ENCODE measurements around the gene RNF217.

The RNF217 gene

DNA sequence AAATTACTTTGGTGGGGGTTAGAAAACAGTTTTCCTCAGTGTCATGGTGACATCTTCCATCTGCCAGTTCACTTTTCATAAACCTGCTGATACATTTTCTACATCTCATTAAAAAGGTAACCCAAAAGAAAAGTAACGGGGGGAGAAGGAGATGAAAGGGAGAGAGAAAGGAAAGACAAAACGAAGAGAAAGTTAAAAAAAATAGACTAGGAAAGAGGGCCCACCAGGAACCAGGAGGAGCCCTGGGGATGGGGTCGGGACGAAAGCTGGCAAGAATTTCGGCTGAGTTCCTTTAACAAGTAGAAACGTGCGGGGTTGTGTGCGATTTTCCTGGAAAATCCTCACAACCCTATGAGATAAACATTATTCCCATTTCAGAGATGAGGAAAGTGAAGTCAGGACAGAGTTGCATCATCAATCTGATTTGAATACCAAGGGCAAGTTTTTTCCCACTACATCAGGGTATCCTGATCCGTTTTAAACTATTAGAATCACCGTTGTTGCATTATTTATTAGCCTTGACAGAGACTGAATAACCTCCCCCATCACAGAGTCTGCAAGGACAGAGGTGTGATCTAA, 137.9 kb downstream of the RNF217 start:
- H3K9ac ChIP-seq (ENCODE audit: low read length), result peak overlapping the region; percentile 86
- H3K27me3 ChIP-seq (ENCODE audit: control insufficient read depth in 1 of 2, insufficient read depth in 1 of 2, low read length in 2 of 2), result no peaks in the 10 kb centered on the region
- H3K18ac ChIP-seq (ENCODE audit: low read depth in 1 of 2, low read length in 2 of 2), result peak overlapping the region in 1 of 2 experiments; percentile 50
- no peak overlapping the region for H4K91ac ChIP-seq (ENCODE audit: low read length)
- peak overlapping the region; percentile 93 for H3K4me2 ChIP-seq (ENCODE audit: low read length, poor library complexity, severe bottlenecking)
- H3K23ac ChIP-seq (ENCODE audit: low read length in 2 of 2), result no peak overlapping the region
- no peak overlapping the region for H3K4ac ChIP-seq (ENCODE audit: low read depth in 1 of 2, low read length in 2 of 2)
- H2BK12ac ChIP-seq (ENCODE audit: low read length in 2 of 2), result no peak overlapping the region
- H2BK120ac ChIP-seq (ENCODE audit: low read depth, low read length), result peak overlapping the region; percentile 42
- H3K14ac ChIP-seq (ENCODE audit: low read length in 2 of 2), result no peak overlapping the region
- no peaks in the 10 kb centered on the region for H3K9me3 ChIP-seq (ENCODE audit: control insufficient read depth, low read length)
- H3K36me3 ChIP-seq (ENCODE audit: control insufficient read depth in 1 of 2, insufficient read depth in 2 of 2, low read depth in 1 of 2, low read length in 2 of 2), result no peaks in the 10 kb centered on the region
- no peak overlapping the region for H2BK5ac ChIP-seq (ENCODE audit: low read depth, low read length, poor library complexity, severe bottlenecking)
- no peak for DNase-seq
- H3K27ac ChIP-seq (ENCODE audit: low read length, poor library complexity, severe bottlenecking), result peak overlapping the region; percentile 64
- peaks cover 3% of the 10 kb centered on the region for H3K4me1 ChIP-seq (ENCODE audit: control insufficient read depth, insufficient read depth, low read depth, low read length)
- H4K8ac ChIP-seq (ENCODE audit: low read length), result no peak overlapping the region
- peak overlapping the region; percentile 93 for H2AK5ac ChIP-seq (ENCODE audit: low read length, severe bottlenecking)
- H3K4me3 ChIP-seq (ENCODE audit: insufficient read depth in 1 of 2, low read depth in 1 of 2, low read length in 2 of 2), result peak overlapping the region in 1 of 2 experiments; percentile 83
- H2AFZ ChIP-seq (ENCODE audit: low read depth, low read length), result no peak overlapping the region
- H3K79me1 ChIP-seq (replicated peaks; ENCODE audit: low read length, poor library complexity, severe bottlenecking), result no peaks in the 10 kb centered on the region
- WGBS, result 92% methylated on average over 10 of the region's 10 CpGs
- H2BK15ac ChIP-seq (ENCODE audit: low read depth, poor library complexity, severe bottlenecking), result no peak overlapping the region

DNA sequence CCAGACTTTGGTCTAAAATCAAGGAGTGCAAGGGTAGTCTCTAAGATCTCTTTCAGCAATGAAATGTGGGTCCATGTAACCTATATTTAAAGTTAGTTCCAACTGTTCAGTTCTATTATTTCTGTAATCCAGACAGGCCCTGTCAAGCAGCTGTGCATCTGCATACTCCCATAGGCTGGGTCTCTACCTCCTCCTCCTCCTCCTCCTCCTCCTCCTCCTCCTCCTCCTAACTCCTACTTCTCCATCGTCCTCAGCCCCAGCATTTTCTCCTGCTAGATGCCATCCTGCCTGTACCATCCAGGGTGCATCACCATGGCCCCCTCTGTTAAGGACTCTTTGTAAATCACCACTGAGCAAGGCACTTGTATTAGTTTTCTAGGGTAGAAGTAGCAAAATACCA, 138.9 kb downstream of the RNF217 start:
- DNase-seq, result no peak
- no peak overlapping the region for H3K4me2 ChIP-seq (ENCODE audit: low read length, poor library complexity, severe bottlenecking)
- peak overlapping the region; percentile 66 for H4K8ac ChIP-seq (ENCODE audit: low read length)
- no peak overlapping the region for H2BK120ac ChIP-seq (ENCODE audit: low read depth, low read length)
- H2BK15ac ChIP-seq (ENCODE audit: low read depth, poor library complexity, severe bottlenecking), result no peak overlapping the region
- H4K91ac ChIP-seq (ENCODE audit: low read length), result peak overlapping the region; percentile 25
- H3K23ac ChIP-seq (ENCODE audit: low read length in 2 of 2), result no peak overlapping the region
- H2BK12ac ChIP-seq (ENCODE audit: low read length in 2 of 2), result no peak overlapping the region
- peak overlapping the region; percentile 83 for H3K27ac ChIP-seq (ENCODE audit: low read length, poor library complexity, severe bottlenecking)
- peak overlapping the region in 1 of 2 experiments; percentile 77 for H3K18ac ChIP-seq (ENCODE audit: low read depth in 1 of 2, low read length in 2 of 2)
- no peak overlapping the region for H3K4ac ChIP-seq (ENCODE audit: low read depth in 1 of 2, low read length in 2 of 2)
- H2AK5ac ChIP-seq (ENCODE audit: low read length, severe bottlenecking), result peak overlapping the region; percentile 57
- no peak overlapping the region for H3K9ac ChIP-seq (ENCODE audit: low read length)
- H2AFZ ChIP-seq (ENCODE audit: low read depth, low read length), result no peak overlapping the region
- no peak overlapping the region for H3K4me3 ChIP-seq (ENCODE audit: insufficient read depth in 1 of 2, low read depth in 1 of 2, low read length in 2 of 2)
- H2BK5ac ChIP-seq (ENCODE audit: low read depth, low read length, poor library complexity, severe bottlenecking), result no peak overlapping the region
- no peaks in the 10 kb centered on the region for H3K9me3 ChIP-seq (ENCODE audit: control insufficient read depth, low read length)
- H3K36me3 ChIP-seq (ENCODE audit: control insufficient read depth in 1 of 2, insufficient read depth in 2 of 2, low read depth in 1 of 2, low read length in 2 of 2), result no peaks in the 10 kb centered on the region
- no CpG with 5 or more reads among the region's 1 CpG for WGBS
- H3K14ac ChIP-seq (ENCODE audit: low read length in 2 of 2), result no peak overlapping the region
- no peaks in the 10 kb centered on the region for H3K79me1 ChIP-seq (replicated peaks; ENCODE audit: low read length, poor library complexity, severe bottlenecking)
- H3K4me1 ChIP-seq (ENCODE audit: control insufficient read depth, insufficient read depth, low read depth, low read length), result peaks cover 3% of the 10 kb centered on the region
- no peaks in the 10 kb centered on the region for H3K27me3 ChIP-seq (ENCODE audit: control insufficient read depth in 1 of 2, insufficient read depth in 1 of 2, low read length in 2 of 2)

DNA sequence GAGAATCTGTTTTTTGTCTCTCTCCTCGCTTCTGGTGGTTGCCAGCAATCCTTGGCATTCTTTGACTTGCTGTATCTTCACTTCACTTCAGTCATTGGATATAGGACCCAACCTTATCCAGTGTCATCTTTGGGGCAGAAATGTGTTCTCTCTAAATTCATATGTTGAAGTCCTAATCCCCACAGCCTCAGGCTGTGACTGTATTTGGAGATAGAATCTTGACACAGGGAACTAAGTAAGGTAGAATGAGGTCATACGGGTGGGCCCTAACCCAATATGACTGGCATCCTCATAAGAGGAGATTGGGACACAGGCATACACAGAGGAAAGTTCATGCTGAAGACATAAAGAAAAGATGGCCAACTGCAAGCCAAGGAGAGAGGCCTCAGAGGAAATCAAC, 139.4 kb downstream of the RNF217 start:
- no peak overlapping the region for H2BK5ac ChIP-seq (ENCODE audit: low read depth, low read length, poor library complexity, severe bottlenecking)
- H3K4me1 ChIP-seq (ENCODE audit: control insufficient read depth, insufficient read depth, low read depth, low read length), result peaks cover 3% of the 10 kb centered on the region
- H3K9ac ChIP-seq (ENCODE audit: low read length), result no peak overlapping the region
- peak overlapping the region in 1 of 2 experiments; percentile 82 for H3K18ac ChIP-seq (ENCODE audit: low read depth in 1 of 2, low read length in 2 of 2)
- H3K4me2 ChIP-seq (ENCODE audit: low read length, poor library complexity, severe bottlenecking), result no peak overlapping the region
- H3K14ac ChIP-seq (ENCODE audit: low read length in 2 of 2), result no peak overlapping the region
- H3K9me3 ChIP-seq (ENCODE audit: control insufficient read depth, low read length), result no peaks in the 10 kb centered on the region
- H2BK15ac ChIP-seq (ENCODE audit: low read depth, poor library complexity, severe bottlenecking), result no peak overlapping the region
- no peak overlapping the region for H3K23ac ChIP-seq (ENCODE audit: low read length in 2 of 2)
- peak overlapping the region; percentile 24 to 79 for H2BK12ac ChIP-seq (ENCODE audit: low read length in 2 of 2)
- no peak overlapping the region for H3K4me3 ChIP-seq (ENCODE audit: insufficient read depth in 1 of 2, low read depth in 1 of 2, low read length in 2 of 2)
- peak overlapping the region; percentile 57 for H2AK5ac ChIP-seq (ENCODE audit: low read length, severe bottlenecking)
- H4K8ac ChIP-seq (ENCODE audit: low read length), result no peak overlapping the region
- H2AFZ ChIP-seq (ENCODE audit: low read depth, low read length), result no peak overlapping the region
- H3K27me3 ChIP-seq (ENCODE audit: control insufficient read depth in 1 of 2, insufficient read depth in 1 of 2, low read length in 2 of 2), result no peaks in the 10 kb centered on the region
- DNase-seq, result peak; percentile 19
- peak overlapping the region; percentile 57 for H2BK120ac ChIP-seq (ENCODE audit: low read depth, low read length)
- no peak overlapping the region for H4K91ac ChIP-seq (ENCODE audit: low read length)
- no peaks in the 10 kb centered on the region for H3K36me3 ChIP-seq (ENCODE audit: control insufficient read depth in 1 of 2, insufficient read depth in 2 of 2, low read depth in 1 of 2, low read length in 2 of 2)
- WGBS, result 80% methylated on average over 2 of the region's 2 CpGs
- peak overlapping the region; percentile 83 for H3K27ac ChIP-seq (ENCODE audit: low read length, poor library complexity, severe bottlenecking)
- peak overlapping the region in 1 of 2 experiments; percentile 40 for H3K4ac ChIP-seq (ENCODE audit: low read depth in 1 of 2, low read length in 2 of 2)
- no peaks in the 10 kb centered on the region for H3K79me1 ChIP-seq (replicated peaks; ENCODE audit: low read length, poor library complexity, severe bottlenecking)

DNA sequence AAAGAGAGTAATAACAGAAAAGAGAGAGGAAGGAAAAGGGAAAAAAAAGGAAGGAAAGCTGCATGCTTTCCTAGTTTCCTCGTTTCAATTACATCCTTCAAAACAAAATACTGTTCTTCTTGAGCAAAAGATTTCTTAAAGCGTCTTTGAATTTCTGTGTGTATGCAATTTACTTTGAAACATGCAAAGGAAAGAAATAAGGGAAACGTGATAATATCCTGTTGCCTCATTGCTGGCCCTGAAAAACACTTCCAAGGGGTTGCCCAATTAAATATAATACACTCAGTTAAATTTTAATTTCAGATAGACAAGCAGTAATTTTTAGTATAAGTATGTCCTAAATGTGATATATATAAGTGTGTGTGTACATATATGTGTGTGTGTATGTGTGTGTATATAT, 140.2 kb downstream of the RNF217 start:
- H3K4ac ChIP-seq (ENCODE audit: low read depth in 1 of 2, low read length in 2 of 2), result no peak overlapping the region
- H4K8ac ChIP-seq (ENCODE audit: low read length), result no peak overlapping the region
- 80% methylated on average over 1 of the region's 3 CpGs for WGBS
- H2AFZ ChIP-seq (ENCODE audit: low read depth, low read length), result no peak overlapping the region
- peaks cover 3% of the 10 kb centered on the region for H3K4me1 ChIP-seq (ENCODE audit: control insufficient read depth, insufficient read depth, low read depth, low read length)
- no peak overlapping the region for H3K18ac ChIP-seq (ENCODE audit: low read depth in 1 of 2, low read length in 2 of 2)
- no peak overlapping the region for H2BK12ac ChIP-seq (ENCODE audit: low read length in 2 of 2)
- no peak overlapping the region for H4K91ac ChIP-seq (ENCODE audit: low read length)
- H3K23ac ChIP-seq (ENCODE audit: low read length in 2 of 2), result no peak overlapping the region
- no peaks in the 10 kb centered on the region for H3K36me3 ChIP-seq (ENCODE audit: control insufficient read depth in 1 of 2, insufficient read depth in 2 of 2, low read depth in 1 of 2, low read length in 2 of 2)
- H3K79me1 ChIP-seq (replicated peaks; ENCODE audit: low read length, poor library complexity, severe bottlenecking), result no peaks in the 10 kb centered on the region
- H3K9ac ChIP-seq (ENCODE audit: low read length), result no peak overlapping the region
- H2BK120ac ChIP-seq (ENCODE audit: low read depth, low read length), result no peak overlapping the region
- DNase-seq, result peak; percentile 20
- no peak overlapping the region for H3K4me3 ChIP-seq (ENCODE audit: insufficient read depth in 1 of 2, low read depth in 1 of 2, low read length in 2 of 2)
- H2AK5ac ChIP-seq (ENCODE audit: low read length, severe bottlenecking), result no peak overlapping the region
- peak overlapping the region; percentile 83 for H3K27ac ChIP-seq (ENCODE audit: low read length, poor library complexity, severe bottlenecking)
- H2BK15ac ChIP-seq (ENCODE audit: low read depth, poor library complexity, severe bottlenecking), result no peak overlapping the region
- H3K14ac ChIP-seq (ENCODE audit: low read length in 2 of 2), result no peak overlapping the region
- H3K27me3 ChIP-seq (ENCODE audit: control insufficient read depth in 1 of 2, insufficient read depth in 1 of 2, low read length in 2 of 2), result no peaks in the 10 kb centered on the region
- H3K9me3 ChIP-seq (ENCODE audit: control insufficient read depth, low read length), result no peaks in the 10 kb centered on the region
- no peak overlapping the region for H3K4me2 ChIP-seq (ENCODE audit: low read length, poor library complexity, severe bottlenecking)
- H2BK5ac ChIP-seq (ENCODE audit: low read depth, low read length, poor library complexity, severe bottlenecking), result peak overlapping the region; percentile 25
